ENCODE data around the gene ZNF438.

ZNF438 gene

GRCh38 chr10:31031558-31032257 lies at the start of gene ZNF438:
TSS of gene ZNF438 (minus strand) at chr10:31031865. CDS start at chr10:30877034, 154,831 bp downstream.
- intact Hi-C loops (cut with DNase I; ENCODE audit: low total_unique reads) = loop anchor here (10.0 kb wide), 2 partner anchors 247 to 283 kb away; partner anchors contain the start of gene ZEB1
- peak; percentile 56 to 70 for TF ChIP-seq CTCF (IDR thresholded peaks at IDR 0.05)
- Histone ChIP-seq H3K9me3 (no peaks in the 10 kb centered on the region), H3K36me3 (no peaks in the 10 kb centered on the region), H3K27me3 (no peaks in the 10 kb centered on the region), H3K27ac (peak within 1 kb of the TSS; percentile 100), H3K4me1 (peaks cover 7 to 53% (median 28%) of the 10 kb centered on the region in 4 donors), H3K4me3 (peak within 1 kb of the TSS; percentile 67 to 81)
- peak; percentile 93 to 98 for DNase-seq

GRCh38 chr10:31076610-31076988 lies 44.9 kb upstream of the ZNF438 start:
- intact Hi-C loops (cut with DNase I; ENCODE audit: low total_unique reads) = loop anchor here (5.0 to 10.0 kb wide), 2 partner anchors 39 to 48 kb away; no protein-coding TSS in a partner anchor
- no peaks in the 10 kb centered on the region for H3K36me3 ChIP-seq
- H3K9me3 ChIP-seq = no peaks in the 10 kb centered on the region
- no peaks in the 10 kb centered on the region for H3K27me3 ChIP-seq
- no peak overlapping the region for H3K4me3 ChIP-seq
- no peak overlapping the region for H3K27ac ChIP-seq
- DNase-seq = no peak
- no peak for TF ChIP-seq CTCF (IDR thresholded peaks at IDR 0.05)
- H3K4me1 ChIP-seq = peaks cover 0 to 42% (median 15%) of the 10 kb centered on the region in 4 donors

GRCh38 chr10:31075881-31076609 lies 44.4 kb upstream of the ZNF438 start:
- H3K27me3 ChIP-seq = no peaks in the 10 kb centered on the region
- TF ChIP-seq CTCF (IDR thresholded peaks at IDR 0.05) = no peak
- no peak overlapping the region for H3K27ac ChIP-seq
- H3K36me3 ChIP-seq = no peaks in the 10 kb centered on the region
- H3K9me3 ChIP-seq = no peaks in the 10 kb centered on the region
- H3K4me1 ChIP-seq = peaks cover 0 to 48% (median 21%) of the 10 kb centered on the region in 4 donors
- DNase-seq = no peak
- intact Hi-C loops (cut with DNase I; ENCODE audit: low total_unique reads) = loop anchor here (5.0 to 10.0 kb wide), 2 partner anchors 39 to 49 kb away; no protein-coding TSS in a partner anchor
- H3K4me3 ChIP-seq = no peak overlapping the region

GRCh38 chr10:31075434-31075833 lies 43.8 kb upstream of the ZNF438 start:
- Histone ChIP-seq H3K9me3 (no peaks in the 10 kb centered on the region), H3K27ac (peak overlapping the region; percentile 5 to 15), H3K27me3 (no peaks in the 10 kb centered on the region), H3K4me3 (no peak overlapping the region), H3K4me1 (peaks cover 0 to 54% (median 25%) of the 10 kb centered on the region in 4 donors), H3K36me3 (no peaks in the 10 kb centered on the region)
- TF ChIP-seq CTCF (IDR thresholded peaks at IDR 0.05) = no peak
- no peak for DNase-seq
- intact Hi-C loops (cut with DNase I; ENCODE audit: low total_unique reads) = loop anchor here (5.0 to 10.0 kb wide), 2 partner anchors 38 to 49 kb away; no protein-coding TSS in a partner anchor

GRCh38 chr10:31074722-31075086 lies 43.0 kb upstream of the ZNF438 start:
- intact Hi-C loops (cut with DNase I; ENCODE audit: low total_unique reads) = loop anchor here (5.0 to 10.0 kb wide), 2 partner anchors 37 to 50 kb away; no protein-coding TSS in a partner anchor
- no peaks in the 10 kb centered on the region for H3K27me3 ChIP-seq
- no peak for DNase-seq
- no peaks in the 10 kb centered on the region for H3K9me3 ChIP-seq
- TF ChIP-seq CTCF (IDR thresholded peaks at IDR 0.05) = no peak
- peaks cover 0 to 59% (median 25%) of the 10 kb centered on the region in 4 donors for H3K4me1 ChIP-seq
- H3K27ac ChIP-seq = peak overlapping the region; percentile 5 to 15
- no peaks in the 10 kb centered on the region for H3K36me3 ChIP-seq
- no peak overlapping the region for H3K4me3 ChIP-seq
